Astrocyte of the cerebellum (primary cell): Measurements from ENCODE around the gene RMND5A.

Source experiments
- DNase-seq: peaks from one replicate; pipeline ENCODE4 v3.0.0-alpha.2; 2011; ENCODE audit warnings: low read depth
- H3K4me3 ChIP-seq: 2 replicates; pipeline ENCODE4 v1.5.1; 2011; ENCODE audit warnings: mild to moderate bottlenecking, low read depth, low read length, moderate library complexity
- in situ Hi-C: cut with HindIII; loops from 2 replicates; pipeline ENCODE4 v1.10.0; 2017; ENCODE audit warnings: low sequenced_read_pairs
- TF ChIP-seq, protein P1 (sequence below): IDR thresholded peaks from 2 replicates; pipeline ENCODE4 v1.5.1; 2012; ENCODE audit warnings: low read length, low read depth, moderate library complexity, mild to moderate bottlenecking; ENCODE audit errors: missing control alignments

The RMND5A gene

DNA sequence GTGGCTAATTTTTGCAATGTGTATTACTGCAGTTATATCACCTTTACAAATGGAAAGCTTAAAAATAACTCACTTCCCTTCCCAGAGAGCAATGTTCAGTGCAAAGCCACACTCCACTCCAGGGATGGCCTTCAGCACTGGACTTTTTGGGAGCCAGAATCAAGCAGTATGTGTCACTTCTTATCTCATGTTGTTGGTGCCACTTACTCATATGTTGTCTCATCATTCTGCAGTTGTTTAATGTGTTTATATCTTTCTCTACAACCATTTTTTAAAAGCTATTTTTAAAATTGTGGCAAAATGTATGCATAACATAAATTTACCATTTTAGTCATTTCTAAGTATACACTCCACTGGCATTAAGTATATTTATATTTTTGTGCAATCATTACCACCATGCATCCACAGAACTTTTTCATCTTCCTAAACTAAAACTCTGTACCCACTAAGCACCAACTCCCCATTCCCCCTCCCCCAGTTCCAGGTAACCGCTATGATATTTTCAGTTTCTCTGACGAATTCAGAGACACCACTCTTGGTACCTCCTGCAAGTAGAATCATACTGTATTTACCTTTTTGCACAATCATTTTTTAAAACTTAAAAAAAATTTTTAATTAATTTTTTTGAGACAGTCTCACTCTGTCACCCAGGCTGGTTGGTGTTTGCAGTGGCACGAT lies 102.7 kb downstream of the RMND5A start:
- in situ Hi-C loops: no loop called here
- TF ChIP-seq, protein P1, sequence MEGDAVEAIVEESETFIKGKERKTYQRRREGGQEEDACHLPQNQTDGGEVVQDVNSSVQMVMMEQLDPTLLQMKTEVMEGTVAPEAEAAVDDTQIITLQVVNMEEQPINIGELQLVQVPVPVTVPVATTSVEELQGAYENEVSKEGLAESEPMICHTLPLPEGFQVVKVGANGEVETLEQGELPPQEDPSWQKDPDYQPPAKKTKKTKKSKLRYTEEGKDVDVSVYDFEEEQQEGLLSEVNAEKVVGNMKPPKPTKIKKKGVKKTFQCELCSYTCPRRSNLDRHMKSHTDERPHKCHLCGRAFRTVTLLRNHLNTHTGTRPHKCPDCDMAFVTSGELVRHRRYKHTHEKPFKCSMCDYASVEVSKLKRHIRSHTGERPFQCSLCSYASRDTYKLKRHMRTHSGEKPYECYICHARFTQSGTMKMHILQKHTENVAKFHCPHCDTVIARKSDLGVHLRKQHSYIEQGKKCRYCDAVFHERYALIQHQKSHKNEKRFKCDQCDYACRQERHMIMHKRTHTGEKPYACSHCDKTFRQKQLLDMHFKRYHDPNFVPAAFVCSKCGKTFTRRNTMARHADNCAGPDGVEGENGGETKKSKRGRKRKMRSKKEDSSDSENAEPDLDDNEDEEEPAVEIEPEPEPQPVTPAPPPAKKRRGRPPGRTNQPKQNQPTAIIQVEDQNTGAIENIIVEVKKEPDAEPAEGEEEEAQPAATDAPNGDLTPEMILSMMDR: no peak
- H3K4me3 ChIP-seq: no peak overlapping the region
- DNase-seq: no peak

DNA sequence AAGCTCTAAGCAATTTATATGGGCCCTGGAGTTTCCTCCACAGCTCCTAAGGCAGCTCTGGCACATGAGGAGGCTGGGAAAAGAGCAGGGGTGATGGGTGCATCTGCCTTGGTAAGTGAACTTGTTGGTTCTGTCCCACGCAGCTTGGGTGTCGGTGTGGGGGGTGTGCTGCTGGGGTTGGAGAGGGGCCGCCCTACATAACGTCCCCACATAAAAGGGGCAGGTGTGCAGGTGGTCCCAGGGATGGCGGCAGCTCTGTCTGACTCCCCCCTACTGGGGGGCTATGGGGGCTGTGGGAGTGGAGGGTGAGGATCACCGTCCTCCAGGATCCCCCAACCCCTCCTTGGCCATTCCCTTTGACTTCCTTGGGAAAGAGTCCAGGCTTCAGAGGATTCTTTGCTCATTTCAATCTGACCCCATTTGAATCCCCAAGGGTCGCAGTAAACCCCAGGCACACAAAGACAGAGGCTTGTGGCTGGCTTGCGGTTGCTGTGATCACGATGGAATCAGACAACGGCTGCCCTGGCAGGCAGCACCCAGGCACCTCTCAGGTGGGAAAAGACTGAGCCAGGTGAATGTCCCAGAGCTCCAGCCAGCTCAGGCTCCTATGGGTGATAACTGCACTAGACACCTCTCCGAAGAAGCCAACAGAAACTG lies 105.1 kb downstream of the RMND5A start:
- no peak for DNase-seq
- TF ChIP-seq, protein P1: no peak
- in situ Hi-C loops: no loop called here
- no peak overlapping the region for H3K4me3 ChIP-seq

DNA sequence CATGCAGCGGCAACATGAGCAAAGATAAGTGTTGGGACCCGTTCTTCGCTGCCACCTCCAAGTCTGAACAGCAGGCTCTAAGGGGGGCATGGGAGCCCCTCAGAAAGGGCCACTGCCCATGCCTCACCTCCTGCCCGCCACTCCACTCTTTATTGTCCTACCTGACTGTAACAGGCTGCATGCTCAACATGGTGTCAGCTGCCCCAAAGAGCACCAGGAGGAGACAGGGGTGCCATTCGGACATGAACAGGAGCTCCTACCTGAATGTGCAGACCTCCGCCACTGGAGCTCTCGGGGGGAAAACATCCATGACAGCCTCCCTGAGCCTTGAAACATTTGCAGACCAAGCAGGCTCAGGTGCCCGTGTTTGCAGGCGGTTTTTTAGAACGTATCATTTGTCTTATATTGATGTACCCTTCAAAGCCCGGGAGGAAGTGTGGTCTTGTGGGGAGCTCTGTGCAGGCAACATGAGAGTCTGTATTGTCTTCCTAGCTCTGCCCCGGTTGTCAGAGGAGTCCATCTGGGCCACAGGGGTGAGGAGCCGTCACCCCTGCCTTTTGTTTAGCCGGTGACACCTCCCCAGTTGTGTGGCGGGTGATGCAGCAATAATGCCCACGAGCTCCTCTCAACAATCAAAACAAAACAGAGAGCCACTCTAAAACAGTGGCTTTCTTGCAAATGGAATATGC lies 105.7 kb downstream of the RMND5A start:
- no peak overlapping the region for H3K4me3 ChIP-seq
- in situ Hi-C loops: no loop called here
- TF ChIP-seq, protein P1: no peak
- DNase-seq: no peak

DNA sequence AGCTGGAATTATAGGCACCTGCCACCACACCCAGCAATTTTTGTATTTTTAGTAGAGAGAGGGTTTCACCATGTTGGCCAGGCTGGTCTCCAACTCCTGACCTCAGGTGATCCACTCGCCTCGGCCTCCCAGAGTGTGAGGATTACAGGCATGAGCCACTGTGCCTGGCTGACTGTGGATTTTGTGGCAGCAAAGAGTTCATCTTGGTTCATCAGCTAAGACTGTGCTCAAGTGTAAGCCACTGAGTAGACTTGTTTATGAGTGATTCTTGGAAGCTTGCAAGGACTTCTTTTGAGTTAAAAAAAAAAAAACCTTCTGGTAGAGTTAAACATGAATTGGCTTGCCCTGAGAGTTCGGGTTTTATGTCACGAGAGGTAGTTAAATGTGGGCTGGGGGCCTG lies 106.9 kb downstream of the RMND5A start:
- in situ Hi-C loops: no loop called here
- no peak for DNase-seq
- TF ChIP-seq, protein P1: no peak
- no peak overlapping the region for H3K4me3 ChIP-seq
